Epithelial cell of prostate (primary cell): ENCODE measurements around the gene CTIF.
A peak's percentile ranks its signal among the peaks of the same experiment; 100 is the strongest.

ENCODE experiments used
- DNase-seq: peaks from one replicate; pipeline ENCODE4 v3.0.0-alpha.2; 2011; ENCODE audit warnings: low read depth, low spot score
- H3K27ac ChIP-seq: fragments of 450-650 bp; 2 replicates; pipeline ENCODE4 v1.5.1; 2017; ENCODE audit warnings: mild to moderate bottlenecking

The CTIF gene

DNA sequence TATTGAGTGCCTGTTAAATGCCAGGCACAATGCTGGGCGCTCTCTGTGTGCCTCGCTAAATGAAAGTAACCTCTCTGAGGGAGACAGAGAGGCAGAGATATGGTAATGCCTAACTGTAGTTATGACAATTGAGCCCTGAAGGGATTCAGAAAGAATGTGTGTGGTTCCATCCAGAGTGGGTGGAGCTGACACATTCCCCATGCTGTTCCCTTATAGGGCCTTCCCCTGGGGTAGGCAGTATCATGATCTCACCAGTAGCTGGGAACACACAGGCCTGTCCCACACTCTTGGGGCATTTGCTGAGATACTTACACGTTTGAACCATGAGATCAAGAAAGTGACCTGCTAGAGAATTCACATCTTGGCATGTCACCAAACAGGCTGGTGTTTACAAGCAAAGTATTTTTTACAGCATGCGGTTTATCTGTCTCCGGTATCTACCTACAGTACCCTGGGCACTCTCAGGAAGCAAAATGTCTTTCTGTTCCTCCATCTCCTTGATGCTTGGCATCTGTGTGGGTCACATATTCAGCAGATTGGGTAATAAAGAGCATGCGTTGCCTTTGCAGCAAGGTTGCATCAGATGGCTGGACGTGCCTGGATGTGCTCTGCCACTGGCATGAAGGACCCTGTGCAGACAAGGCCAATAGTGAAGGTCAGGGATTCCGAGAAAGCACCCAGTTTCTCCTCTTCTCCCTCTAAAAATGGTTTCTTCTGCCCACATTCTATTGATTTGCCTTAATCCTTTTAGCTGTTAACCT is 9.4 kb downstream of the CTIF start:
- H3K27ac ChIP-seq: peak overlapping the region; percentile 94
- peak; percentile 78 for DNase-seq

DNA sequence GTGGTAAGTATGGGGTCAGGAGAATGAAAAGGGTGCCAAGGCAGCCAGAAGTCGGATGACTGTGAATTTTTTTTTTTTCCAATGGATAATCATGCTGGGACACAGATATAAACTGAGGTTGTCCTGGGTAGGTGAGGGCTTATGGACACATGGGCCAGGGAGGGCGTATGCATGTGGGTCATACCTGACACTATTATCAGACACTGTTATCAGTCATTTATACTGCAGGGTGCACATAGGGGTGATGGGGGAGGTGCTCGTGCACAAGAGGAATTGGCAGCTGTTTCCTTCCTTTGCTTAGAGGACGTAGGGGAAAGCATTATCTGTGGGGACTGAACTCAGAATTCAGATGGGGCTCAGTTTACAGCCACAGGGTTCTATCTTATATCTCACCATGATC is 10.1 kb downstream of the CTIF start:
- DNase-seq: no peak
- H3K27ac ChIP-seq: peak overlapping the region; percentile 94

DNA sequence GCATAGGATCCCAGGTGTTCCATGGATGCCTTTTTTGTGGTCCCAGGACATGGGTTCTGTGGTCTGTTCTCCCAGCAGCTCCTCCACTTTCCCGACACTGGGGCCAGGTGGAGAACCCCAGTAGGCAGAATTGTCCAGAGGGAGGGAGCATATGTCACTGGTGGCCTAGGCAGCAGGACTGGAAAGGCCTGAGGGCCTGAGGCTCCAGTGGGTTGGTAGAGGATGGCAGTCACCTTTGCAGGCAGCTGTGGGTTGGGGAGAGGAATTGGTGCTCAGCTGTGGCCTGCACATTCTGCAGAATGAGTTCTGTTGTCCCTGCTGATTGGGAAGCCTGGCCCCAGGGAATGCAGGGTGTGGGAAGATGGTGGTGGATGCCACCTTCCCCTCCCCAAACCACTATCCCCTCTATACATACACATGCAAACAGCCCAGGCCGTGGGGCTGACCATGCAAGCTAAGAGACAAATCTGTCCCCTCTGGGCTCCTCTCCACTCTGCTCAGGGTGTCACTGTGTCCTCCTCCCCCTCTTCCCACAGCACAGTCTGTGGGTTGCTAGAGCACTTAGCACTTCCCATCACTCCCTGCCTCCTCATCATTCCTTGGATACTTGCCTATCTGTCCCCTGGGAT is 11.4 kb downstream of the CTIF start:
- DNase-seq: no peak
- H3K27ac ChIP-seq: no peak overlapping the region

DNA sequence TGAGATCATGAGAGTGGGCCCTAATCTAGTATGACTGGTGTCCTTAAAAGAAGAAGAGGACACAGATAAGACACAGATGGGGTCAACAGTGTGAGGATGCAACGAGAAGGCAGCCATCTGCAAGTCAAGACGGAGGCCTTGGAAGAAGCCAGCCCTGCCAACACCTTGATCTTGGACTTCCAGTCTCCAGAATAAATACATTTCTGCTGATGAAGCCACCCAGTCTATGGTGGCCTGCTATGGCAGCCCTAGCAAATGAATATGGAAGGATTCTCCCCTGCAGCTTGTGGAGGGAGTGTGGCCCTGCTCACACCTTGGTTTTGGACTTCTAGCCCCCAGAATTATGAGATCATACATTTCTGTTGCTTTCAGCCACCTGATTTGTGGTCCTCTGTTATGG is 12.3 kb downstream of the CTIF start:
- no peak for DNase-seq
- no peak overlapping the region for H3K27ac ChIP-seq

DNA sequence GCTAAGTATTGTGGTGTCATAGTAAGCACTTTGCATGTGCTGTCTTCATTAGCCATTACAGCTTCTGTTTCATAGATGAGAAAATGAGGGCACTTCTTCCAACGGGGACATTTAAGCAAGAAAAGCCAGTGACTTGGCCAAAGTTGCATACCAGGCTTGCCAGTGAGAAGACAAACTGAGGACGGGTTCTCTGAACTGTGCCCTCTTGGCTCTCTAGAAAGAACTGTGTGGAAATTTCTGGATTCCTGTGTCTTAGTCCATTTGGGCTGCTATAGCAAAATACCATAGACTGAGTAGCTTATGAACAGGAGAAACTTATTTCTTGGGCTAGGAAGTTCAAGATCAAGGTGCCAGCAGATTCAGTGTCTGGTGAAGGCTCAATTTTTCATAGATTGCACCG is 13.3 kb downstream of the CTIF start:
- no peak overlapping the region for H3K27ac ChIP-seq
- no peak for DNase-seq

DNA sequence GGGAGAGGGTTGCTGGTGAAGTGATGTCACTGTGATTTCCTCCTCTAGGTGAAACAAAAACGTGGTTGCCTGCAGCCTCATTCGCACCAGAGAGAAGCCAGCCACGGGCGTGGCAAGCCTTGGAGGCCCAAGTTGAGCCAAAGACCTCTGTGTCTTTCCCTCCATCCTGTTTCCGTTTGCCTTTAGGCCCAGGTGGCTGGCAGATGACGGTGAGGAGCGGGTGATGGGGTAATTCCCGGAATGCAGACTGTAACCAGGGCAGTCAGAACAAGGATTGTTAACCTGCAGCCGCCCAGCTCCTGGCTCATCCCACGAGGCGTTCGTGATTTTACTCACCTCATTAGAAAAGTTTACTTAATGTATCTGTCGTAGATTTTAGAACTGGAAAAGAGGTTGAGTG is 14.4 kb downstream of the CTIF start:
- H3K27ac ChIP-seq: peak overlapping the region; percentile 7
- DNase-seq: no peak

DNA sequence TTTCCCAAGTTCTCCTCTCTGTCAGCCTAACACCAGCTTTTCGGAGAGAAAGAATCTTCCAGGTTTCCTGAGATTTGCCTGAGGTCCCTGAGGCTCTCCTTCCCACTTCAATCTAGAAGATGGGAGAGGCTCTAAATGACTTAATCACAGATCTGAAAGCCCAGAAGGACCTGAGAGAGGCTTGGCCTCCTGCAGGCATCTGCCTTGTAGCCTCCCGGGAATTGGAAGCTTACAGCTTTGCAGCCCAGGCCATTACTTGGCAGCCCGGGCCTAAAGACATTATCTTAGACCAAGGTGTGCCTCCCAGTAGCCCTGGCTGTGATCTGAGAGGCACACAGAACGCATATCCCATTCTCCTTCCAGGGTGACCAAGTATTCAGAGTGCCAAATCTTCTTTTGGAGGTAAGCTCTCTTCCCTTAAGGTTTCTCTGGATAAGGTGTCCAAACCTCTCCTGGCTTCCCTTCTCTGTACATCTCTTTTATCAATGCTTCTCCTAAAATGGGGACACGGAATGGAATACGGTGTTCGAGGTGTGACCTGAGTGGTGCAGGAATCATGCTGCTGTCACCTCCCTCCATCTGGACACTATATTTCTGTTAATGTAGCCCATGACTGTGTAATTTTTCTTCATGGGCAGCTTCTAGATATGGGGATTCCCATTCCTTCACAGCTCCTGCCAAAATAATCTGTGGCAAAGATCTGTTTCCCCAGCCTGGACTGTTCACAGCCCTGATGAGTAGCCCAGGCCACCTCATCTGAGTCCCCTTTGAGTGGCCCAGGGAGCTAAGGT is 16.0 kb downstream of the CTIF start:
- no peak overlapping the region for H3K27ac ChIP-seq
- no peak for DNase-seq

DNA sequence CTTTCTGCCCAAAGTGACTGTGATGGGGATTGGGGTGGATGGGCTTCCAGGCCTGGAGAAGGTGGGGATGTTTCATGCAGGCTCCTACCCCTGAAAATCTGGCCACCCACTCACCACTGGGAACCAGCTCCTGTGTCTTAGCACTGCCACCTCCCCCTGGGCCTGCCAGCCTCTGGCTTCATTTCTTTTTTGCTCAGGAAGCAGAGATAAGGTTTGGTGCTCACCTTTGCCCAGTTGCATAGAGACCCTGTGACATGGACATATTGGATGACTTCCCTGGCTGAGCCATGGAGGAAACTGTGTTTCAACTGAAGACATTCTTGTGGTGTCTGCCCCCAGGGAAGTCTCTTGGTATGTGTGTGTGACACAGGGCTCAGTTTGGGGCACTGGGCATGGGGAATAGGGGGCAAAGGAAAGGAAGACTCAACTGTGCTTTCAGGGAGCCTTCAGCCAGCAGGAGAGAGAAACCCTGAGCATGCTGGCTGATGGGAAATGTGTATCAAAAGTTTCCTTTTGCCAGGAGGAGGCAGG is 16.7 kb downstream of the CTIF start:
- no peak for DNase-seq
- no peak overlapping the region for H3K27ac ChIP-seq

DNA sequence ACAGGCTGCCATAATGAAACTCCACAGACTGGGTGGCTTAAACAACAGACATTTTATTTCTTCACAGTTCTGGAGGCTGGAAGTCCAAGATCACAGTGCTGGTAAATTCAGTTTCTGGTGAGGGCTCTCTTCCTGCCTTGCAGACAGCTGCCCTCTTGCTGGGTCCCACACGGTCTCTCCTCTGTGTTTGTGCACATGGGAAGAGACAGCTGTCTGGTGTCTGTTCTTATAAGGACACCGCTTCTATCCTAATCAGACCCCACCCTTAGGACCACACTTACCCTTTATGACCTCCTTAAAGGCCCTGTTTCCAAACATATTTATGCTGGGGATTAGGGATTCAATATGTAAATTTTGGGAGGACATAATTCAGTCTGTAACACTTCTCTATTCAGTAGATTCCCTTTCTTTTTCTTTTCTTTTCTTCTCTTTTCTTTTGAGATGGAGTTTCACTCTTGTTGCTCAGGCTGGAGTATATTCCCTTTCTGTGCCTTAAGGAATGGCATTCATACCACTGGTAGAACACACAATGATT is 18.9 kb downstream of the CTIF start:
- H3K27ac ChIP-seq: no peak overlapping the region
- no peak for DNase-seq

DNA sequence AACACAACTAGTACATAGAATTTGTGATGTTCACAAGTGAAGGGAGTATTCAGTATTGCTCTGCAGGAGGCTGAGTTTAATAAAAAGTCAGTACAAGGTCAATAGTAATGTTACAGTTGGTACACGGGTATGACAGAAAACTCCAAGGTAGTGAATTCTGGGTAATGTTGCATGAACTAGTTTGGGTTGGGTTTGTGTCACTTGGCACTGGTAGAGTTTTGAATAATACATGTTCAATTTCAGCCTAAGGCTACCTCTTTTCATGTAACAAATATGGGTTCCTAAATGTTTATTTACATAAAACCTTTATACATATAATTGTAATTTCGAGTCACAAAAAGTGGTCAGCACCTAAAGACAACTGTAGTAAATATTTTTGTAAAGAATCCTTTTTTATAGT is 19.4 kb downstream of the CTIF start:
- H3K27ac ChIP-seq: no peak overlapping the region

DNA sequence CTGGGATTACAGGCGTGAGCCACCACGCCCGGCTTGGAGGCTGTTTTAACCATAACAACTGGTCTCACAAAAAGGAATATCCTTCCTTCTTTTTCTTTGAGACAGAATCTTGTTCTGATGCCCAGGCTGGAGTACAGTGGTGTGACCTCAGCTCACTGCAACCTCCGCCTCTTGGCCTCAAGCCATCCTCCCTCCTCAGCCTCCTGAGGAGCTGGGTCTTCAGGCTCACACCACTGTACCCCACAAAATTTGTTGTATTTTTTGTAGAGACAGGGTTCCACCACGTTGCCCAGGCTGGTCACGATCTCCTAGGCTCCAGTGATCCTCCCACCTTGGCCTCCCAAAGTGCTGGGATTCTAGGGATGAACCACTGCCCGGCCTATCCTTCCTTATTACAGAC is 21.7 kb downstream of the CTIF start:
- no peak overlapping the region for H3K27ac ChIP-seq
- DNase-seq: no peak

More for the DNA sequence above, 19.4 kb downstream of the CTIF start:
- DNase-seq: no peak

DNA sequence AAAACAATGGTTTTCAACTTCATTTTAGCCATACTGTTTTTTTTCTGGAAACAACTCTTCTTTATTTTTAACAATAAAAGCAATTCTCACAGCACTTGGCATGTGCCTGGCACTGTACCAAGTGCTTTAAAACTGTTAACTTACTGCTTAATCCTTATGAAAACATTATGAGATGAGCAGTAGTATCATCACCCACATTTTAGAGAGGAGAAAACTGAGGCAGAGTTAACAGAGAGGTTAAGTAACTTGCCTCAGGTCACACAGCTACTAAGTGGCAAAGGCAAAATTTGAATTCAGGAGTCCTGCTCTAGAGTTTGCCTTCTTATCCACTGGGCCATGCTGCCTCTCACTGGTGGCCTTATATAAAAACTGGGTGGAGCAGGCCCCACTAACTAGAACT is 23.2 kb downstream of the CTIF start:
- H3K27ac ChIP-seq: no peak overlapping the region
- DNase-seq: no peak

DNA sequence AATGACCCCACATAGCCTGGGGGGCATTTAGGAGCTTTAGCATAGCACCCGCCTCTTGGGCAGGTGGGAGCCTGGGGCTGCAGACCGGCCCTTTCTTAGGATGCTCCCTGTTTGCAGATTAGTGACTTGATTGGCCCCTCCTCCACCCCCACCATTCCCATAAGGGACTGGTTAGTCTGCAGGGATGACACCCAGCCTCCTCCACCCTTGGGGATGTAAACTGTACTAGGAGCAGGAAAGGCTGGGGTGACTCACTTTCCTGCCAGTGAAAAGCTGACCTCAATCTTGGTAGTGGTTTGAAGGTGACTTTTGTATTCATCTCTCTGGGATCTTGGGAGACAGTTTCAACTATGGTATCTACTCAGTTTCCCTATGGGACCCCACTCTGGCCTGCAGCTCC is 24.2 kb downstream of the CTIF start:
- no peak for DNase-seq
- H3K27ac ChIP-seq: peak overlapping the region; percentile 18

DNA sequence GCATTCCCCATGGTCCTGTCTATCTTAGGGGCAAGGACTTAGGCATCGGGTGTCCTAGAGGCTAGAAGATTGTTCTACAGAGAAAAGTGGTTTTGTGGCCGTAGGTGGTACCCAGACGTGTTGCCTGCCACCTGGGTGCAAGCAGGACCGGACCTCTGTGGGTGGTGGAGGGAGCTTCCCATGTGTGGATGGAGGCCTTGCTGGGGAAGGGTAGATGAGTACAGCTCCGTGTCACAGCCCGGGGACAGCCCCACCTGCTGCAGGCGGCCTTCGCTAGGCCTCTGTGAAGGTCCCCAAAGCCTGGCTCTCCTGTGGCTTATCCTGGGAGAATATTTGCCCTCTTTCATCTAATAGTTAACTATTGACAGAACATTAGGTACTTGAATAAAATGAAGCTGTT is 25.3 kb downstream of the CTIF start:
- no peak overlapping the region for H3K27ac ChIP-seq
- no peak for DNase-seq

DNA sequence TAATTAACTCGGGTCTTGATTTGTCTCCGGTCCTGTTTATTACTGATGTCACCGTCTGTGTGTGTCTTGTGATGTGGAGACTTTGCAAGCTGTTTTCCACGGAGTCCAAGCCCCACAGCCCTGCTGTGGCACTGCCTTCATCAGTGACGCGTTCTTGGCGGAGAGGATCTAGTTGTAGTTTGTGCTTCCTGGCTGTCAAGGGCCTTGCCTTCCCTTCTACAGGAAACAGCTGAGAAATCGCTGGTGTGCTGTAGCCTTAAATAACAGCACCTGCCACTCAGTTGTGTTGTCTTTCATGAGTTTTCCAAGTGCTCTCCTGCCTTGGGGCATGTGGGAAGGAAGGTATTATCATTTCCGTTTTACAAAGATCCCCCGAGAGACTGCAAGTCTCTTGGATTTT is 26.3 kb downstream of the CTIF start:
- H3K27ac ChIP-seq: no peak overlapping the region
- DNase-seq: no peak

DNA sequence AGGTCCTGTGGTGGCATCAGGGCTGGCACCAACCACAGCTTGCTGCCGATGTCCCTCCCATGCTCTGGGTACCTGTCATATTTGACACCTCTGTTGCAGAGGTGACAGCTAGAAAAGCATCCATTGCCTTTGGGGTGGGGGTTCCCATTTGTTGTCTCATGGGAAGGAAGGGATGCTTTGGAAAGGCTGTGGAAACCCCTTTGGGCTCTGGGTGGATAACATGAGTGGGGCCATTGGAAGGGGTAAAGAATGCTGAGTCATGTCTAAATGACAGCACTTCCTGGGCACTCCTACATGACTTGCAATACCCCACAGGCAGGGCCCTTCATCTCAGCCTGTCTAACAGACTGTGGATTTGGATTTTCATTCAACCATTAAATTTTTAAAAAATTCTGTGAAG is 27.8 kb downstream of the CTIF start:
- peak overlapping the region; percentile 8 for H3K27ac ChIP-seq
- no peak for DNase-seq

DNA sequence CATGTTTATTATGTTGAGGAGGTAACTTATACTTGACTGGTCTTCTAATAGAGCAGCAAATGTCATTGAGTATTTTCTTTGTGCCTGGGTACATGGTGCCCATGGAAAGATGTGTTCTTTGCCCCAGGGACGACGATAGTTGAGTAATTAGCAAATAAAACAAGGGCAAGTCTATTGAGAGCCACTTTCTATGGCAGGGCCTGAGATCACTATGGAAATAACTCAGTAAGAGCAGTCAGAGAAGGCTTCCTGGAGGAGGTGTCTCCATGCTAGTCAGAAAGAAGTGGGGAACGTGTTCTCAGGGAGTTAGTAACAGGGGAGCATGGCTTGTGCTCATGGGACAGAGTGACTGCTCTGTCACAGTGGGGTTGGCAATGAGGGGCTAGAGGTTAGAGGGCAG is 28.6 kb downstream of the CTIF start:
- no peak overlapping the region for H3K27ac ChIP-seq
- no peak for DNase-seq

DNA sequence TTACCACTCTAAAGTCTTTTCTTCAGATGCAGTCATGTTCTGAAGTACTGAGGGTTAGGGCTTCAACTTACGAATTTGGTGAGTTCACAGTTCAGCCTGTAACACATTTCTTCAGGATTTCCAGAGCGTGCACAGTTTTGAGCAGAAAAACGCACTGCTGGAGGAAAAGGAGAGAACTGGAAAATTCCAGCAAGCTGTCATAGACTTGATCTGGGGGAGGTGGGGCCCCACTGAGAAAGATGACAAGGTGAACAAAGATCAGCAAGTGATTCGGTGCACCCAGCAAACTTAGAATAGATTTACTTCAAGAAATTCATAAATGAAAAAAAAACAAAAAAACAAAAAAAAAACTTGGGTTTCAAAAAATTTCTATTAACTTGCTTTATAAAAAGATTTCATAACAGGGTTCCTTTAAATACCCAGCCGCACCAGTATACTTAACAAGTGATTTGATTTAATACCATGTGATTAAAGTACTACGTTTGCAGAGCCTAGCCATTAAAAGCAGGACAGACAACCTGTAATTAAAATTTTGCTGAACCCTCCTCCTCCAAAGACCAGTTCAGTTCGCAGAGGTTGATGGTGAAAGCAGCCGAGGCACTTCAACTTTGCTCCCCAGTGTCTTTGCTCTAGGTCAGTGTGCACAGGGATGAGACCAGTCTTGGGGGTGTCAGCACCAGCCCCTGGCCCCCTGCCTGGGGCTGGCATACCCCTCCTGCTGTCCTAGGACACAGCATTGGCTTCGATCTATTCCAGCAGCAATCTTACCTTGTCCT is 30.5 kb downstream of the CTIF start:
- H3K27ac ChIP-seq: no peak overlapping the region
- DNase-seq: no peak

DNA sequence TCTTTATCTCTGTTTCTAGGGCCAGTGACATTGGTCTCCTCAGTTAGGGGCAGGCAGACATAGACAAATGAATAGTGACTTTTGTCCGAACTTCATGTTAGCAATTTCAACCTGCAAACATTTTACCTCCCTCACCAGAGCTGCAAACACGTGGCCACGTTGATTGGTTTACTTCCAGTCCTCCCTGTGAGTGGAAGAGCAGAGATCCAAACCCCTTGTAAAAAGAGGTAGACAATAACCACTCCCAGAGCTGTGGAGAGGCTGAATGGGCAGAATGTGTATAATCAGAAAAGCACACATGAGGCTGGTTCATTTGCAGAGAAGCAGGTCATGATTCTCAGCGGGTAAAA is 31.1 kb downstream of the CTIF start:
- H3K27ac ChIP-seq: no peak overlapping the region
- no peak for DNase-seq

DNA sequence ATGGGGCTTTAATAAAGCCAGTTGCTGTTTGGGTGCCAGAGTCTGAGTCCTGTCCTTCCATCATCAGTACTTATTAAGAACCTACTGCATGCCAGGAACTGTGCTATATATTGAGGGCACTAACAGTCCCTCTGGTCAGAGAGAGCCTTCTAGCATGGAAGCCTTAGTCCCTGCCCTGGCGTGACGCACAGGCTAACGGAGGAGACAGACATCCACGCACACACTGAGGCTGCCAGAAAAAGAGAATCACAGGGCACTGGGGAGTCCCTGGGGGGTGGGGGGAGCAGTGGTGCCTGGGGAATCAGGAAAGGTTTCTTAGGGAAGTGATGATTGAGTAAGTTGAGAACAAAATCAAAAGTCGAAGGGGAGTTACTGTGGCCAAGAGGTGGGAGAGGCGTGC is 31.5 kb downstream of the CTIF start:
- no peak for DNase-seq
- H3K27ac ChIP-seq: no peak overlapping the region
